K562 treated with DMSO at 1 percent for 4 hours (cell line): ENCODE data around the gene GPSM1. TPM values are rescaled to one million over a fixed set of nuclear protein-coding genes. Genes with fewer than 3 reads are reported as not detected.

Experiments used
- total RNA-seq: library from RNA; unstranded; fragments of 300-600 nt; gene quantifications from 2 replicates; pipeline ENCODE4 v1.2.3, GENCODE V29; 2022; ENCODE audit not compliant: insufficient read depth

The GPSM1 gene, protein sequence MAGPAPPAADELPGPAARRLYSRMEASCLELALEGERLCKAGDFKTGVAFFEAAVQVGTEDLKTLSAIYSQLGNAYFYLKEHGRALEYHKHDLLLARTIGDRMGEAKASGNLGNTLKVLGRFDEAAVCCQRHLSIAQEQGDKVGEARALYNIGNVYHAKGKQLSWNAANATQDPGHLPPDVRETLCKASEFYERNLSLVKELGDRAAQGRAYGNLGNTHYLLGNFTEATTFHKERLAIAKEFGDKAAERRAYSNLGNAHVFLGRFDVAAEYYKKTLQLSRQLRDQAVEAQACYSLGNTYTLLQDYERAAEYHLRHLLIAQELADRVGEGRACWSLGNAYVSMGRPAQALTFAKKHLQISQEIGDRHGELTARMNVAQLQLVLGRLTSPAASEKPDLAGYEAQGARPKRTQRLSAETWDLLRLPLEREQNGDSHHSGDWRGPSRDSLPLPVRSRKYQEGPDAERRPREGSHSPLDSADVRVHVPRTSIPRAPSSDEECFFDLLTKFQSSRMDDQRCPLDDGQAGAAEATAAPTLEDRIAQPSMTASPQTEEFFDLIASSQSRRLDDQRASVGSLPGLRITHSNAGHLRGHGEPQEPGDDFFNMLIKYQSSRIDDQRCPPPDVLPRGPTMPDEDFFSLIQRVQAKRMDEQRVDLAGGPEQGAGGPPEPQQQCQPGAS
- 13.6 and 15.5 TPM in 2 replicates for total RNA-seq

DNA sequence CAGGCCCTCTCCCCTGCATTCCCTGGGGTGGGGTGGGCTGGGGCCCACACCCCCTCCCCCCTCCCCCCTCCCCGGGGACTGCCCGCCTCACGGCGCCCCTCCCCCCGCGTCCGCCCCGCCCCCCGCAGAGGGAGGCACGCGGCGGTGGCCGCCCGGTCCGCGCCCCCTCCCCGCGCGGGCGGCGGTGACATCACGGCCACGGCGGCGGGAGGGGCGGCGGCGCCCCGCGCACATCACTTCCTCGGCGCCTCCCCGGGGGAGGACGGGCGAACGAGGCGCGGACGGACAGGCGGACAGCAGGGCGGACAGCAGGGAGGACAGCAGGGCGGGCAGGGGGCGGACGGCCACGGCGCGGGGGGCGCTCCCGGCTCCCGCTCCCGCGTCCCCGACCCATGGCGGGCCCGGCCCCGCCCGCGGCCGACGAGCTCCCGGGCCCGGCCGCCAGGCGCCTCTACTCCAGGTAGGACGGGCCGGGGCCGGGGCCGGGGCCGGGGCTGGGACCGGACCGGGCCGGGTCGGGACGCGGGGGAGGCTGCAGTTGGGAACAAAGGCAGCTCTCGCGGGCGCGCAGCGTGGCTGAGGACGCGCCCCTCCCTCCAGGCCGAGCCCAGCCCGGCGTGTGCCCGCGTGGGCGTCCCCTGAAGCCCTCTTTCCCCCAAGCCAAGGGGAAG, at the start of gene GPSM1:
GPSM1 (plus strand) TSS at position 236 of the 671 bp plus-strand sequence; CDS start at position 393, 157 bp downstream.

DNA sequence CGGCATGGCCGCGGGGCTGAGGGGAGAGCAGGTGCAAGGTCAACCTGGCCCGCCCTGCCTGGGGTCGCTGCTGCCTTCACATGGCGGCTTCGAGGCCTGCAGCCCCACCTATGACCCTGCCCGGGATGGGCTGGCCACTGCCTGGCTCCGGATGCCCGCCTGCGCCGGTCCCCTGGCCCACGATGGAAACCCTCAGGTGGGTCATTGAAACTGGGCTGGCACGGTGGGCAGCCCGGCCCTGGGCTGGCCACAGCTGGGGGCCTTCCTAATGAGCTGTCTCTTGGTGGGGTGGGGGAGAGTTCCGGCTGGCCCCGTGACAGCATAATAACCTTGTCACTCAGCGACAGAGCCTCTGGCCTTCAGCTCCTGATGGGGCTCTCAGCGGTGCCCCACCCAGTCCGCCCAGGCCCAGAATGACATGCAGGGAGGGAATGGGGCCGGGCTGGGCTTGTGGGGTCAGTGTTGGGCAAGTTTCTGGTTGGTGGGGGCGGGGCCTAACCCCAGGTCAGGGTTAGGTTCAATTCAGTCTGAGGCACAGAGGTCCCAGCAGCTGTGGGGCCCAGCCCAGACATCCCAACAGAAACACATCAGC, 23.4 kb upstream of the GPSM1 start, which contains the start of gene CCDC187:
CCDC187 (minus strand) TSS at position 270 of the 592 bp plus-strand sequence; CDS start at position 6, 264 bp downstream.

DNA sequence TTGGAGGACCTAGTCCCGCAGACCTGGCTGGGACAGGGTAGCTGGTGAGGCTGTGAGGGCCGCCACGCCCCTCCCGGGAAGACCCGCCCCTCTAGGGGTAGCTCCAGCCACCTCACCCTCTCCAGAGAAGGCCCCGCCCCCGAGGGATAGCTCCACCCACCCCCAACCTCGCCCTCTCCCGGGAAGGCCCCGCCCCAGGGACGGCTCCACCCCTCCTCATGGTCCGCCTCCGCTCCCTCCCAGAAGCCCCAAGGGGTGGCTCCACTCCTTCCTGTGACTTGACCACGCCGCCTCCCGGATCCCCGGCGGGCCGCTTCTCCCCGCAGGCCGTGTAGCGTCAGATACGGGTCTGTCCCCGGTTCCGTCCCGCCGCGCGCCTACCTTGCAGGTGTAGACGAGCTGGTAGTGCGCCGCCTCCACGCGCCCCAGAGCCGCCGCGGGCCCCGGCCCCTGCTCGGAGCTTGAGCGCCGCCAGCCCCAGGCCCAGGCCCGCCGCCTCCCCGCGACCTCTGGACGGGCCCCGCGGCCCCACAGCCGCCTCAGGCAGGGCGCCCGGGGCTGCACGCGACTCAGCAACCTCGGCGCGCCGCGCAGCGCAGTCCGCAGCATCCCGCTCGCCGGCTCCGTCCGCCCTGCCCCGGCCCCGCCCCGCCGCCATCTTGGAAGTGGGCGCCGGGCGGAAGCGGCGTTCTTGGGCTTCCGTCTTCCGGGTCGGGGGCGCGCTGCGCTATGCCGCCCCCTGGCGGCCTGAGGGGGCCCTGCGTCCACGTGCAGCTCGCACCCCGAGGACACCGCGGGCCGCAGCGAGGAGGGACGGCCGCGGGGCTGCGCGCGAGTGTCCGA, 36.0 kb downstream of the GPSM1 start, which contains the start of gene DNLZ:
DNLZ (minus strand) TSS at position 639 of the 843 bp plus-strand sequence; CDS start at position 609, 30 bp downstream.

DNA sequence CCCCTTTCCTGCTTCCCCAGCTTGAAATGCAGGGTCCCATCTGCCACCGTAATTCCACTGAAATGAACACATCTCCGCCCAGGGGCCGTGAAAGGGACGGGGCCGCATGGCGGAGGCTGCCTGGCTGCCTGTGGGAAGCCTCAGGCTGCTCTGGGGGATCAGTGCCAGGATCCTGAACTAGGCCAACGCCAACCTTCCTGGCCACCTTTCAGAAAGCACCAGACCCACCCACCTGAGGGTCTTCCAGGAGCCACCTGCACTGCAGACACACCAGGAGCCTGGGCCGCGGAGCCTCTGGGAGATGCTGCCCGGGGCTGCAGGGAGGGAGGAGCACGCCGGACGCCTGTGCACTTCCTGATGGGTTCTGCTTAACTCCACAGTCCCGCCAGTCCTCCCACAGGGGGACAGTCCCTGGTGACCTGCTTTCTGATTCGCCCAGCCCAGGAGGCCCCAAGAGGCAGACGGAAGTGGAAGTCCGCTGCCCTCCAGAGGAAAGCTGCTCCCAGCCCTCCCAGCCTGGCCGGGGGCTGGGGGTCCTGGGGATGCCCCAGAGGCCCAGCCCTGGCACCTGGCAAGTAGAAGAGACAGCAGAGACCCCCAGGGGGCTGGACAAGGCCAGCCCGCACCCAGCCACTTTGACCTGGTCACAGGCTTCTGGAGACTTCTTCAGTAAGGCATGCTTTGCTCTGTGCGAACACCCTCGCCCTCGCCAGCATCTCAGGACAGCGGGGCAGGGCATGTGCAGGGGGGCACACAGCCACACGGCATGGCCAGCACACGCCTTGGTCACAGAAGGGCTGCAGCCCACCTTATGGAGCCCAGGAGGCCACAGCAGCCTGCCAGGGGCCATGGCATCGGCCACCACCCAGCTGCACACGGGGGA, 46.2 kb downstream of the GPSM1 start, which contains the start of gene CARD9:
CARD9 (minus strand) TSS at position 370 of the 883 bp plus-strand sequence. CDS start 1,591 bp downstream, outside the sequence.

DNA sequence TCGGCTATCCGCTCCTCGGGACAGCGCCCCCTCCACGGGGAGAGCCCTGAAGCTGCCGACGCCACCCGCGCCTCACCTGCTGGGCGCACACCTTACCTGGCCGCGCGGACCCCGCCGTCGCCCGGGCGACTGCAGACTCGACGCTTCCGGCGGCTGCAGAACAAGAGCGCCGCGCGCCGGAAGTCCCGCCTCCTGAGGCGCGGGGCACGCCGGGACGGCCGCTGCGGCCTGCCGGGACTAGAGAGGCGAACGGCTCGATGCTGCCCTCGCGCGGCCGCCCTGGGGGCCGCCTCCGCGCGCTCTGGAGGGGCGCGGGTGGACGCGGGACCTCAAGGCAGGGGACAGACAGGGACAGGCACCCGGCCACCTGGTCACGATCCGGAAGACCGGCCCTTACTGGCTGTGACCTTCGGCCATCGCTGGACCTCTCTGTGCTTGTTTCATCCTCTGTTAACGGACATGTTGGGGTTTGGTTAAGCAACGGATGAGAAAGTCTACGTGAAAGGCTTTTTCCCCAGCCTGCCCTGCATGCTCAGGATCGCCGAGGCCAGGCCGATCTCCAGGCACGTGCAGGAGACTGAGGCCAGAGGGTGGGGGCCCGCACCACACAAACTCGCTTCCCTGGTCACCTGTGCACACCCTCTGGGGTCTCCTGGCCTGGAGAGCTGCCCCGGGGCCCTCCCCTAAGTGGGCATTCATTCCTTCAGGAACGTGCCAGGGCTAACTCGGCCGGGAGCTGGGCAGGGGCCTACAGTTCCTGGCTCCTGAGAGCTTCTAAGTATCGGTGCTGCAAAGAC, 72.9 kb downstream of the GPSM1 start, which contains the start of gene SNAPC4:
SNAPC4 (minus strand) TSS at position 133 of the 797 bp plus-strand sequence. CDS start 1,742 bp downstream, outside the sequence.

Other genes starting within 250 kb of the GPSM1 start
- gene NACC2, start 232.2 kb upstream of the GPSM1 start, total RNA-seq, result 7.1 and 10.2 TPM in 2 replicates
- gene TMEM250, start 208.7 kb upstream of the GPSM1 start, total RNA-seq, result 36.9 and 38.4 TPM in 2 replicates
- gene LHX3, start 122.4 kb upstream of the GPSM1 start, total RNA-seq, result 0.70 and 1.2 TPM in 2 replicates
- gene QSOX2, start 81.7 kb upstream of the GPSM1 start, total RNA-seq, result 20.5 and 22.8 TPM in 2 replicates
- gene CCDC187, start 23.4 kb upstream of the GPSM1 start, total RNA-seq, result not detected in 2 replicates
- gene DNLZ, start 36.2 kb downstream of the GPSM1 start, total RNA-seq, result 17.5 and 29.7 TPM in 2 replicates
- 12.7 and 14.8 TPM in 2 replicates for gene CARD9, start 46.1 kb downstream of the GPSM1 start, total RNA-seq
- gene SNAPC4, start 72.6 kb downstream of the GPSM1 start, total RNA-seq, result 6.6 and 8.4 TPM in 2 replicates
- gene ENTR1, start 83.1 kb downstream of the GPSM1 start, total RNA-seq, result 38.2 and 42.3 TPM in 2 replicates
- 56.2 and 60.7 TPM in 2 replicates for gene PMPCA, start 83.1 kb downstream of the GPSM1 start, total RNA-seq
- 8.4 and 10.0 TPM in 2 replicates for gene INPP5E, start 112.3 kb downstream of the GPSM1 start, total RNA-seq
- gene SEC16A, start 155.5 kb downstream of the GPSM1 start, total RNA-seq, result 47.5 and 60.7 TPM in 2 replicates
- gene NOTCH1, start 218.5 kb downstream of the GPSM1 start, total RNA-seq, result 14.8 and 20.5 TPM in 2 replicates